Body of pancreas (tissue), 4 donors: ENCODE measurements around the gene IGSF11. TPM values are rescaled to one million over a fixed set of nuclear protein-coding genes. Genes with fewer than 3 reads are reported as not detected.

Experiments used
- ATAC-seq: fragments of 150-250 bp; one replicate; pipeline ENCODE4 v1.9.1; 2016
- DNase-seq, 4 donors: peaks; one replicate each; pipeline ENCODE4 v3.0.0-alpha.2; 2019
- H3K27ac ChIP-seq, 4 donors: fragments of 200-600 bp; sonication (generic); 1 replicate in 3 of 4; 2 replicates in 1 of 4; pipeline versions ENCODE4 v1.5.1 to v1.6.1; 2016 to 2019; ENCODE audit warnings: mild to moderate bottlenecking in 1 of 4, mixed read lengths in 1 of 4, moderate library complexity in 1 of 4
- H3K27me3 ChIP-seq, 2 donors: fragments of 200-600 bp; sonication (generic); one replicate each; pipeline ENCODE4 v1.6.0; 2016; ENCODE audit warnings: mild to moderate bottlenecking in 1 of 2
- H3K36me3 ChIP-seq, 2 donors: fragments of 200-600 bp; sonication (generic); replicated peaks in 1 of 2; 2 replicates each; pipeline ENCODE4 v1.5.1; 2016; ENCODE audit warnings: low read depth in 2 of 2; ENCODE audit not compliant: insufficient read depth in 1 of 2
- H3K4me1 ChIP-seq: fragments of 200-600 bp; sonication (generic); one replicate; pipeline ENCODE4 v1.6.0; 2016
- H3K4me3 ChIP-seq, 2 donors: fragments of 200-600 bp; sonication (generic); 1 replicate in 1 of 2; 2 replicates in 1 of 2; pipeline ENCODE4 v1.5.1; 2016 to 2019
- H3K9me3 ChIP-seq, 3 donors: fragments of 200-600 bp; sonication (generic); 1 replicate in 2 of 3; 2 replicates in 1 of 3; pipeline ENCODE4 v1.5.1; 2016
- POLR2A ChIP-seq, 3 donors: fragments of 450-650 bp; IDR thresholded peaks; one replicate each; pipeline ENCODE4 v1.6.1; 2016; ENCODE audit warnings: antibody characterized with exemption in 3 of 3, mild to moderate bottlenecking in 2 of 3
- WGBS, 2 donors: methylation state at CpG; one replicate each; pipeline ENCODE4 v1.1.5; 2017; 5-methylcytosine and 5-hydroxymethylcytosine counted together
- intact Hi-C: fragments of 100-400 bp; cut with DNase I; formaldehyde crosslinking; loops from one replicate; pipeline ENCODE4 v1.15.1; 2023
- total RNA-seq, 2 donors: library from RNA; depleted of rRNA; stranded (reverse); fragments of >200 nt; gene quantifications; one replicate each; pipeline ENCODE4 v1.1.0, GENCODE V29; 2016
- TF ChIP-seq, protein P1 (sequence below), 7 experiments: fragments of 450-650 bp in 4 of 7; fragments of 200-600 bp in 3 of 7; sonication (generic) in 3 of 7; IDR thresholded peaks; one replicate each; pipeline ENCODE4 v1.5.1; 2016 to 2019; ENCODE audit warnings: antibody characterized with exemption in 7 of 7

IGSF11 gene
- total RNA-seq, 2 donors from 2014 or later: 3.0 to 9.1 TPM

DNA sequence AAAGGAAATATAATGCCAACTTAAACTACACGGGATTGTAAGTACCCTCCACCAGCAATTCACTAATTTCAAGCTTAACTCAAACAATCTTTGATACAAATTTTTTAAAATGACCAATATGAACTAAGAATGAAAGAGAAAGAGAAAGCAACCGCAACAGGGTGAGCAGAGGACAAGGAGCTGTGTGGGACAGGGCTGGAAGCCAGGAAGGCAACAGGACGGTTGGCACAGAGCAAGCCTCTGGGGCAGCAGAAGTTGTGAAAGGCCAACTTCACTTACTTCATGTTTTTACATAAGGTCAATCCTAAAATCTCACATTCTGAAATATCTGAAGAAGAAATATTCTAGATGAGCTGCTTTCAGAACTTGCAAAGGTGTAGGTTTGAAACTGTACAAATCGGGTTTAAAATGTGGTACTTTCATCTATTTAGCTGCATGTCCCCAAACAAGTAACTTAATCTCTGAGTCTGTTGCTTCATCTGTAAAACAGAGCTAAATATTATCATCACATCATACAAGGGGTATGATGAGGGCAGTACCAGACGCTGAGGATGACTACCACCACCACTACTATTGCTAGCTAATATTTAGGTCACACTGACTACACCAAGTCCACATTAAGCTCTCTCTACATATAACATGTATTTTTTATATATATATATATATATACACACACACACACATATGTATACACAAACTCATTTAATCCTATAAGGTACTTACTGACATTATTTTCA is 101.7 kb downstream of the IGSF11 start:
- H3K27me3 ChIP-seq: no peaks in the 10 kb centered on the region
- no peak overlapping the region for H3K27ac ChIP-seq
- no peak overlapping the region for H3K4me3 ChIP-seq
- intact Hi-C loops: no loop called here
- ATAC-seq (peak; percentile 70), DNase-seq (peak; percentile 43 to 68 (median 55))
- no peak for TF ChIP-seq POLR2A (IDR thresholded peaks at IDR 0.05)
- TF ChIP-seq, protein P1, sequence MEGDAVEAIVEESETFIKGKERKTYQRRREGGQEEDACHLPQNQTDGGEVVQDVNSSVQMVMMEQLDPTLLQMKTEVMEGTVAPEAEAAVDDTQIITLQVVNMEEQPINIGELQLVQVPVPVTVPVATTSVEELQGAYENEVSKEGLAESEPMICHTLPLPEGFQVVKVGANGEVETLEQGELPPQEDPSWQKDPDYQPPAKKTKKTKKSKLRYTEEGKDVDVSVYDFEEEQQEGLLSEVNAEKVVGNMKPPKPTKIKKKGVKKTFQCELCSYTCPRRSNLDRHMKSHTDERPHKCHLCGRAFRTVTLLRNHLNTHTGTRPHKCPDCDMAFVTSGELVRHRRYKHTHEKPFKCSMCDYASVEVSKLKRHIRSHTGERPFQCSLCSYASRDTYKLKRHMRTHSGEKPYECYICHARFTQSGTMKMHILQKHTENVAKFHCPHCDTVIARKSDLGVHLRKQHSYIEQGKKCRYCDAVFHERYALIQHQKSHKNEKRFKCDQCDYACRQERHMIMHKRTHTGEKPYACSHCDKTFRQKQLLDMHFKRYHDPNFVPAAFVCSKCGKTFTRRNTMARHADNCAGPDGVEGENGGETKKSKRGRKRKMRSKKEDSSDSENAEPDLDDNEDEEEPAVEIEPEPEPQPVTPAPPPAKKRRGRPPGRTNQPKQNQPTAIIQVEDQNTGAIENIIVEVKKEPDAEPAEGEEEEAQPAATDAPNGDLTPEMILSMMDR (IDR thresholded peaks at IDR 0.05): no peak
- peaks cover 5% of the 10 kb centered on the region for H3K4me1 ChIP-seq
- no peaks in the 10 kb centered on the region for H3K9me3 ChIP-seq
- H3K36me3 ChIP-seq: no peaks in the 10 kb centered on the region
- 57 to 61% methylated on average over 5 of the region's 5 CpGs for WGBS, 2 donors

DNA sequence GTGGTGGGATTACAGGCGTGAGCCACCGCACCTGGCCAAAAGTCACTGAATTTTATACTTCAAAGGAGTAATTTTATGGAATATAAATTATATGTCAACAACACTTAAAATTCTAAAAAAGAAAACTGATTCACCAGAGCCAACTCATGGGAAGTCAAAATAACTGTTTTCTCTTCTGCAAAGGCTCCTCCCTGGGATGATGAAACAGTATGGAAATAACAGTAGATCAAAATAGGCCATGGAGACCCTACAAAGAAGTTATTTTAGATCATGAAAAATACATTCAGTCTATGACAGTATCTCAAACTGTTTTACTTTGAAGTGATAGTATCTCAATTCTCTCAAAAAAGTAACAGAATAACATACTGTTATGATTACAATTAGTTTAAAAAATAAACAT is 102.7 kb downstream of the IGSF11 start:
- H3K27me3 ChIP-seq: no peaks in the 10 kb centered on the region
- intact Hi-C loops: no loop called here
- no peak overlapping the region for H3K4me3 ChIP-seq
- ATAC-seq (no peak), DNase-seq (no peak)
- TF ChIP-seq POLR2A (IDR thresholded peaks at IDR 0.05): no peak
- TF ChIP-seq, protein P1 (IDR thresholded peaks at IDR 0.05): no peak
- H3K27ac ChIP-seq: no peak overlapping the region
- WGBS, 2 donors: 98 to 100% methylated on average over 2 of the region's 2 CpGs
- H3K4me1 ChIP-seq: peaks cover 5% of the 10 kb centered on the region
- no peaks in the 10 kb centered on the region for H3K36me3 ChIP-seq
- no peaks in the 10 kb centered on the region for H3K9me3 ChIP-seq

DNA sequence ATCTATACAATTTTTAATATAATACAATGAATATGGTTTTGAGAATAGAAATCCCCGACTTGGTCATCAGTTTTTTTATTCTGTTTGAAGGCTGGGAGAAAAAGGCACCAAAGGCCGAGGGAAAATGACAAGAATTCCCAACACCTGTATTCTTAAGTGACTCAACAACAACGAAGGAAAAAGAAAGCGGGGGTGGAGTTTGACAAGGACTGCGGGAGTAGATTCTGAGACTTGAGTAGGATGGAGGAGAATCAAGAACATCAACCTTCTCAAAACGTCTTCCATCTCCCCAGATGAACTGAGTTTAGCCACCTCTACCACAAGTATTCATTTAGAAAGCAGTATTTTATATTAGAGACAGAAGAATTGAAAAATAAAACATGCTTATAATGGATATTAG is 107.2 kb downstream of the IGSF11 start:
- intact Hi-C loops: no loop called here
- no peak for TF ChIP-seq POLR2A (IDR thresholded peaks at IDR 0.05)
- TF ChIP-seq, protein P1 (IDR thresholded peaks at IDR 0.05): no peak
- Histone ChIP-seq H3K27ac (no peak overlapping the region), H3K4me3 (no peak overlapping the region), H3K9me3 (no peaks in the 10 kb centered on the region), H3K4me1 (no peaks in the 10 kb centered on the region), H3K27me3 (no peaks in the 10 kb centered on the region), H3K36me3 (no peaks in the 10 kb centered on the region)
- 81% methylated on average over 6 of the region's 6 CpGs for WGBS, 2 donors
- DNase-seq (no peak), ATAC-seq (no peak)

DNA sequence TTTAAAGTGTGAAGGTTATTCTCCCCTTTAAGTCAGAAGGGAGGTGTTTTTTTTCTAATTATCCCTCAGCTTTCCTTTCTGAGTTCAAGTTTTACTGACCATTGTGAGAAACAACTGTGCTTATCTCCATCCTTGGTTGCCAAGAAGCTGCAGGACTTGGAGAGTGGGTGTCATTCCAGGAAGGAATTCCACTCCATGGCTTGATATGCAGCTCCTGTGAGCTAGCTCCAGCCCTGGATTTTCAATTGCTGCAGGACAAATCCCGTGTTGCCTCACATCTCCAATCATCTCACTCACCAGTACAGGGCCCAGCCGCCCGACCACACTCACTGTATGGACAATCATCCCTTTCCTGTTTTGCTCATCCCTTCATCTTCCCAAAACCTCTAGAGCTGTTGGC is 122.5 kb downstream of the IGSF11 start:
- DNase-seq (no peak), ATAC-seq (no peak)
- Histone ChIP-seq H3K4me3 (no peak overlapping the region), H3K27me3 (no peaks in the 10 kb centered on the region), H3K27ac (no peak overlapping the region), H3K36me3 (no peaks in the 10 kb centered on the region), H3K4me1 (peaks cover 6% of the 10 kb centered on the region), H3K9me3 (no peaks in the 10 kb centered on the region)
- WGBS, 2 donors: 60 to 79% methylated on average over 3 of the region's 3 CpGs
- intact Hi-C loops: no loop called here
- TF ChIP-seq, protein P1 (IDR thresholded peaks at IDR 0.05): no peak
- no peak for TF ChIP-seq POLR2A (IDR thresholded peaks at IDR 0.05)

DNA sequence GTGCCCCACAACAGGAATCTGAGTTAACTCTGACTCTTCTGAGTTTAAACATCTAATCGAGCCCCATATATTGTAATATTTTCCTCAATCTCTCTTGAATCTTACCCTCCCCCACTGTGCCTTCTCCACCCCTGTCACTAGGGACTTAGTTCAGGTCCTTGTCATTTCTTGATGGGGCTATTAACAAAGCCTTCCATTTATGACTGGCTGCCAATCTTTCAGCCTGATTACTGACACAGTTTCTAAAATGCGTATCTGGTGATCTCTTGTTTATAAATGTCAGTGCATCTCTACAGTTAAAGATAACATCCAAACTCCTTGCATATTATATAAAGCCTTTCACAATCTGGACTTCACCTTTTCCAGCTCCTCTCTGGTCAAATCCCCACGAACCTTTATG is 124.3 kb downstream of the IGSF11 start:
- ATAC-seq (no peak), DNase-seq (no peak)
- Histone ChIP-seq H3K27ac (no peak overlapping the region), H3K4me1 (peaks cover 6% of the 10 kb centered on the region), H3K36me3 (no peaks in the 10 kb centered on the region), H3K27me3 (no peaks in the 10 kb centered on the region), H3K4me3 (no peak overlapping the region), H3K9me3 (no peaks in the 10 kb centered on the region)
- no peak for TF ChIP-seq POLR2A (IDR thresholded peaks at IDR 0.05)
- TF ChIP-seq, protein P1 (IDR thresholded peaks at IDR 0.05): no peak
- whole genome bisulfite sequencing, 2 donors: 78 to 80% methylated on average over 3 of the region's 3 CpGs
- intact Hi-C loops: no loop called here
